IPS-NIHi7 (cell line): ENCODE data around the gene CNPPD1.
A peak's percentile ranks its signal among the peaks of the same experiment; 100 is the strongest.
"Not testable (repeated sequence)": the region's sequence is repeated elsewhere in the genome, so short reads cannot be mapped to it uniquely, and the experiment has no call there.

Source experiments
- DNase-seq: peaks from one replicate; pipeline ENCODE4 v3.0.0; 2012; ENCODE audit warnings: mixed read lengths; ENCODE audit errors: extremely low spot score

CNPPD1 gene

DNA sequence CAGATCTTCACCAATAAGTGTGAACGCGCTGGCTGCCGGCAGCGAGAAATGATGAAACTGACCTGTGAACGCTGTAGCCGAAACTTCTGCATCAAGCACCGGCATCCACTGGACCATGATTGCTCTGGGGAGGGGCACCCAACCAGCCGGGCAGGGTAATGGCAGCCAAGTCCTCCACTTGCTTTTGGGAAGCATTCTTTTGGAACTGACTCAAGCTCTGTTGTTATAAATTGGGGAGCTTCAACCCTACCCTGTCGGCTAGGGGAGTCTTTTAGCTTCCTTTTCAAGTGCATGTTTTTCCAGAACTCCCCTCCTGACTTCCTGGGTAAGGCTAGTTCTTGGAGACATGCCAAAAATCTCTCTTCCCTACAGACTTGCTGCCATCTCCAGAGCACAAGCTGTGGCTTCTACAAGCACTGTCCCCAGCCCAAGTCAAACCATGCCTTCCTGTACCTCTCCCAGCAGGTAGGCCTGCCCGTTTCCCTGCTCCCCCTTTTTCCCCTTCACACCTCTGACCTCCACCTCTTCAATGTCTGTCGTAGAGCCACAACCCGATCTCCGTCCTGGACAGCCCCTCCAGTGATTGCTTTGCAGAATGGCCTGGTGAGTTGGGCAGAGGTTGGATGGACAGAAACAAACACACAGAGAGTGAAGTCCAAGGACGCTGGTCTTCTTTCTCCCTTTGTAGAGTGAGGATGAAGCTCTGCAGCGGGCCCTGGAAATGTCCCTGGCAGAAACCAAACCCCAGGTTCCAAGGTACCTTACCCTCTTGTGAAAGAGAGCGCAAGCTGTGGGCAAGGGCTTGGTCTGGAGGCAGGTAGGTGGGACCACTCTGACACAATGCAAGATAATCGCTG lies 31.4 kb upstream of the CNPPD1 start:
- no peak for DNase-seq

- peak; percentile 19 for DNase-seq
Observed at GRCh38 chr2:219207134-219207883, 30.6 kb upstream of the CNPPD1 start.

- DNase-seq, result peak; percentile 99
Observed at GRCh38 chr2:219206328-219207133, 29.8 kb upstream of the CNPPD1 start, which contains the start of gene ZFAND2B. Gene ZFAND2B, plus strand, starts transcription at chr2:219206782. Its CDS starts 206 bp downstream, at chr2:219206988.

GRCh38 chr2:219205981-219206327 lies 29.2 kb upstream of the CNPPD1 start:
- no peak for DNase-seq

DNA sequence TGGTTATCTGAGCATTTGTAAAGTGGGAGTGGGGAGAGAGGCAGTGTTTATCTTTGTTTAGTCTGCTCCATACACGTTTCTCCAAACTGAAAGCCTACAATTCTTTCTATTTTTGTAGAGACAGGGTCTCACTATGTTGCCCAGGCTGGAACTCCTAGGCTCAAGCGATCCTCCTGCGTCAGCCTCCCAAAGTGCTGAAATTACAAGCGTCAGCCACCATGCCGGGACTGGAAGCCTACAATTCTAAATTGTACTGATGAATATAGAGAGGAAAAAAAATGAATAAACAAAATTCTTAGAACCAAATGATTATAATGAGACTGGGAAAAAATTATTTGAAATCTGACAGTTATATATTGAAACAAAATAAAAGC lies 28.4 kb upstream of the CNPPD1 start:
- DNase-seq, result no peak

GRCh38 chr2:219204425-219205164 lies 27.9 kb upstream of the CNPPD1 start:
- DNase-seq, result no peak

- DNase-seq, result not testable (repeated sequence)
Observed at GRCh38 chr2:219201331-219201730, 24.6 kb upstream of the CNPPD1 start.

DNA sequence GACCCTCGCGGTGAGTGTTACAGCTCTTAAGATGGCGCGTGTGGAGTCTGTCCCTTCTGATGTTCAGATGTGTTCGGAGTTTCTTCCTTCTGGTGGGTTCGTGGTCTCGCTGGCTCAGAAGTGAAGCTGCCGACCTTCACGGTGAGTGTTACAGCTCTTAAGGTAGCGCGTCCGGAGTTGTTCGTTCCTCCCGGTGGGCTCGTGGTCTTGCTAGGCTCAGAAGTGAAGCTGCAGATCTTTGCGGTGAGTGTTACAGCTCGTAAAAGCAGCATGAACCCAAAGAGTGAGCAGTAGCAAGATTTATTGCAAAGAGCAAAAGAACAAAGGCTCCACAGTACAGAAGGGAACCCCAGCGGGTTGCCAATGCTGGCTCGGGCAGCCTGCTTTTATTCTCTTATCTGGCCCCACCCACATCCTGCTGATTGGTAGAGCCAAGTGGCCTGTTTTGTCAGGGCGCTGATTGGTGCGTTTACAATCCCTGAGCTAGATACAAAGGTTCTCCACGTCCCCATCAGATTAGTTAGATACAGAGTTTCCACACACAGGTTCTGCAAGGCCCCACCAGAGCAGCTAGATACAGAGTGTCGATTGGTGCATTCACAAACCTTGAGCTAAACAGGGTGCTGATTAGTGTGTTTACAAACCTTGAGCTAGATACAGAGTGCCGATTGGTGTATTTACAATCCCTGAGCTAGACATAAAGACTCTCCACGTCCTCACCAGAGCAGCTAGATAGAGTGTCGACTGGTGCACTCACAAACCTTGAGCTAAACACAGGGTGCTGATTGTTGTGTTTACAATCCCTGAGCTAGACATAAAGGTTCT lies 24.0 kb upstream of the CNPPD1 start:
- not testable (repeated sequence) for DNase-seq

GRCh38 chr2:219199470-219200211 lies 22.9 kb upstream of the CNPPD1 start:
- no peak for DNase-seq

DNA sequence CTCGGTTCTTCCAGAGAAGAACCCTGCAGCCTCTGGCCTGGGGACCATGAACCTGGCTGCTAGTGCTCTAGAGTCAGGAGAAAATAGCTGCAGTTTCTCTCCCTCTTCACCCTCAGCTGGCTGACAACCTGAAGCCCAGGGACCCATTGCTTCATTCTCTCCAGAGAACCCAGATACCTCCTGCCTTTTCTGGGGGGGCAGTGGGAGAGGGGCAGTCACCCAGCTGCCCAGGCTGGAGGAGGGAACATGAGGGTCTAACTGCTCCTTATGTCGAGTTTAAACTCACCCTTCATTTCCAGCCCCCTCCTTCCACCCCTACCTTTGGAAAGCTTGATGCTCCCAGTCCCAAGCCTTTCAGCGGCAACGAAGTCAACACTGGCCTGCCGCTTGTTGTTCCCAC lies 22.2 kb upstream of the CNPPD1 start:
- no peak for DNase-seq

GRCh38 chr2:219197388-219197787 lies 20.7 kb upstream of the CNPPD1 start:
- DNase-seq, result no peak

DNA sequence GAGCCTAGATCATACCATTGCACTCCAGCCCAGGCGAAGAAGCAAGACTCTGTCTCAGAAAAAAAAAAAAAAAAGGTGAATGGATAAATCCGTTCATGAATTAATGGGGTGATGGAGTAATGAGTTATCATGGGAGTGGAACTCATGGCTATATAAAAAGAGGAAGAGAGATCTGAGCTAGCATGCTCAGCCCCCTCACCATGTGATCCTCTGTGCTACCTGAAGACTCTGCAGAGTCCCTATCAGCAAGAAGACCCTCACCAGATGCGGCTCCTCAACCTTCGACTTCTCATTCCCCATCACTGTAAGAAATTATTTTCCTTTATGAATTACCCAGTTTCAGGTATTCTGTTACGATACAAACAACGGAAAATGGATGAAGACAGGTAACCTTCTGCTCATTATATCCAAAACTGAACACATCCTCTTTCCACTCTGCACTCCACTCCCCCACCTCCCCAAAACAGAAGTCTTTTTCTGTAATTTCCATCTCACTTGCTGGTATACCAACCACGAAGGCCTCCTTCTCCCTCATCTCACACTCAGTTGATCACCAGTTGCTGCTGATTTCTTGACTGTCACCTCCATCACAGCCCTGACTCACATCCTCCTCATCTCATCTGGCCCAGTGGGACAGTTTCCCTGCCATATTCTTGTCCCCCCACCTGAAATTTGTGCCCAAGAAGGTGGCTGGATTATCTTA lies 10.2 kb upstream of the CNPPD1 start:
- no peak for DNase-seq

GRCh38 chr2:219184121-219184520 lies 7.4 kb upstream of the CNPPD1 start:
- DNase-seq, result no peak

- DNase-seq, result no peak
Observed at GRCh38 chr2:219183151-219183772, 6.5 kb upstream of the CNPPD1 start.

GRCh38 chr2:219182331-219183150 lies 5.8 kb upstream of the CNPPD1 start:
- no peak for DNase-seq

- no peak for DNase-seq
Observed at GRCh38 chr2:219181531-219181930, 4.8 kb upstream of the CNPPD1 start.

DNA sequence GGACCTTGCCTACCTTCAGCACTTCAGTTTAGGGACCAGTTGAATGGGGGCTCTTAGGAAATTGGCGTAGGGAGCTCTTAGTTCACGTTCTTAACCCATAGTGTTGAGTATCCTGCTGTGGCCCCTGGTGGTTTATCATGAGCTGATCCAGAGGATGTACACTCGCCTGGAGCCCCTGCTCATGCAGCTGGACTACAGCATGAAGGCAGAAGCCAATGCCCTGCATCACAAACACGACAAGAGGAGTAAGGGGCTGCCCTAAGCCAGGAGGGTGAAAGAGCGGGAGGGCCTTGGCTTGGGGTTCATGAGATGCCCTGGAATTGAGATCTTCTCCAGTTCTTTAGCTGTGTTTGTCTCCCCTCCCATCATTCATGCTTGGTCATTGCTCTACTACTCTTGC lies 4.2 kb upstream of the CNPPD1 start:
- DNase-seq, result no peak
